ENCODE data around the gene FAM83G. TPM values are rescaled to one million over a fixed set of nuclear protein-coding genes. Genes with fewer than 3 reads are reported as not detected.
"Not testable (repeated sequence)": the region's sequence is repeated elsewhere in the genome, so short reads cannot be mapped to it uniquely, and the experiment has no call there.

FAM83G gene
- total RNA-seq, 1 donor from 2014 or later: 12.6 TPM

- no peak for DNase-seq (ENCODE audit: extremely low read depth, low read depth, low spot score)
These were observed 71.2 kb downstream of the FAM83G start for GRCh38 chr17:18933102-18934058.

- DNase-seq (ENCODE audit: extremely low read depth, low read depth, low spot score): no peak
These were observed 72.1 kb downstream of the FAM83G start for GRCh38 chr17:18932360-18933055.

- no peak for DNase-seq (ENCODE audit: extremely low read depth, low read depth, low spot score)
These were observed 75.9 kb downstream of the FAM83G start for GRCh38 chr17:18928628-18929125.

GRCh38 chr17:18925187-18925586 lies 79.4 kb downstream of the FAM83G start:
- DNase-seq (ENCODE audit: extremely low read depth, low read depth, low spot score): no peak

- not testable (repeated sequence) for DNase-seq (ENCODE audit: extremely low read depth, low read depth, low spot score)
These were observed 82.0 kb downstream of the FAM83G start for GRCh38 chr17:18922596-18922995.

- no peak for DNase-seq (ENCODE audit: extremely low read depth, low read depth, low spot score)
These were observed 82.6 kb downstream of the FAM83G start for GRCh38 chr17:18921912-18922451.

- DNase-seq (ENCODE audit: extremely low read depth, low read depth, low spot score): no peak
These were observed 83.1 kb downstream of the FAM83G start for GRCh38 chr17:18921485-18921884.

- no peak for DNase-seq (ENCODE audit: extremely low read depth, low read depth, low spot score)
These were observed 83.6 kb downstream of the FAM83G start for GRCh38 chr17:18920911-18921441.

GRCh38 chr17:18919963-18920362 lies 84.6 kb downstream of the FAM83G start:
- DNase-seq (ENCODE audit: extremely low read depth, low read depth, low spot score): no peak

Other genes with a start within 250 kb of the FAM83G start
- 26.0 and 27.7 TPM in 2 replicates for gene TVP23B, start 223.6 kb downstream of the FAM83G start, total RNA-seq
- gene PRPSAP2, start 146.6 kb downstream of the FAM83G start, total RNA-seq: 23.9 and 30.6 TPM in 2 replicates
- not detected in 2 replicates for gene SLC5A10, start 52.6 kb downstream of the FAM83G start, total RNA-seq
- 77.6 and 87.3 TPM in 2 replicates for gene GRAP, start 42.2 kb upstream of the FAM83G start, total RNA-seq
- 5.7 and 58.6 TPM in 2 replicates for gene GRAPL, start 122.8 kb upstream of the FAM83G start, total RNA-seq
- gene EPN2, start 232.6 kb upstream of the FAM83G start, total RNA-seq: 29.2 and 53.4 TPM in 2 replicates

Data from glomerular endothelial cell (primary cell).